ENCODE data around the gene PODN. TPM values are rescaled to one million over a fixed set of nuclear protein-coding genes. Genes with fewer than 3 reads are reported as not detected.
A peak's percentile ranks its signal among the peaks of the same experiment; 100 is the strongest.

PODN gene
- total RNA-seq, 1 experiment from 2014 or later: not detected

- POLR2A ChIA-PET: no interaction called here
- no peak for DNase-seq
- no peak for TF ChIP-seq CTCF (IDR thresholded peaks at IDR 0.05; ENCODE audit: insufficient read depth in 1 of 2, low read depth in 1 of 2, low read length in 1 of 2, severe bottlenecking in 1 of 2, unreplicated experiment in 1 of 2)
- no peaks in the 10 kb centered on the region for H3K27me3 Mint-ChIP-seq (ENCODE audit: insufficient read depth, unreplicated experiment)
- CTCF ChIA-PET: no interaction called here
- Histone ChIP-seq H3K36me3 (ENCODE audit: control insufficient read depth, insufficient read depth, low read length) (no peaks in the 10 kb centered on the region), H3K27me3 (replicated peaks; ENCODE audit: control insufficient read depth, insufficient read depth, low read length) (no peaks in the 10 kb centered on the region), H3K4me3 (ENCODE audit: low read depth, low read length) (no peak overlapping the region), H3K9me3 (0 out of 2 replicates have a peak, but pooled peaks cover 3% of the 10 kb centered on the region), H3K4me1 (peaks cover 40% of the 10 kb centered on the region)
- intact Hi-C loops (cut with micrococcal nuclease; ENCODE audit: unreplicated experiment): loop anchor here (1.0 kb wide), 1 partner anchor 9 kb away; no protein-coding TSS in a partner anchor
- no TSS peak for BruUV-seq (replicated peaks)
- no peaks in the 10 kb centered on the region for H3K9me3 Mint-ChIP-seq (ENCODE audit: unreplicated experiment)
- peaks cover 16% of the 10 kb centered on the region for H3K4me1 Mint-ChIP-seq (ENCODE audit: low read depth, unreplicated experiment)
- H3K27ac Mint-ChIP-seq (ENCODE audit: unreplicated experiment): no peak overlapping the region
- H3K4me3 Mint-ChIP-seq (ENCODE audit: unreplicated experiment): no peak overlapping the region
- H3K36me3 Mint-ChIP-seq (ENCODE audit: insufficient read depth, unreplicated experiment): no peaks in the 10 kb centered on the region
These were observed 54.3 kb downstream of the PODN start for GRCh38 chr1:53116307-53116810.

GRCh38 chr1:53116933-53117600 lies 55.1 kb downstream of the PODN start:
- CTCF ChIA-PET: no interaction called here

GRCh38 chr1:53117836-53118235 lies 55.8 kb downstream of the PODN start:
- Histone ChIP-seq H3K27me3 (replicated peaks; ENCODE audit: control insufficient read depth, insufficient read depth, low read length) (no peaks in the 10 kb centered on the region), H3K4me1 (peaks cover 45% of the 10 kb centered on the region), H3K4me3 (ENCODE audit: low read depth, low read length) (no peak overlapping the region), H3K9me3 (no peaks in the 10 kb centered on the region), H3K36me3 (ENCODE audit: control insufficient read depth, insufficient read depth, low read length) (no peaks in the 10 kb centered on the region)
- no TSS peak for BruUV-seq (replicated peaks)
- Mint-ChIP-seq H3K36me3 (ENCODE audit: insufficient read depth, unreplicated experiment) (no peaks in the 10 kb centered on the region), H3K9me3 (ENCODE audit: unreplicated experiment) (no peaks in the 10 kb centered on the region), H3K27me3 (ENCODE audit: insufficient read depth, unreplicated experiment) (no peaks in the 10 kb centered on the region), H3K4me3 (ENCODE audit: unreplicated experiment) (no peak overlapping the region), H3K4me1 (ENCODE audit: low read depth, unreplicated experiment) (peaks cover 14% of the 10 kb centered on the region), H3K27ac (ENCODE audit: unreplicated experiment) (no peak overlapping the region)
- ChIA-PET POLR2A (no interaction called here), CTCF (no interaction called here)
- DNase-seq: no peak
- no peak for TF ChIP-seq CTCF (IDR thresholded peaks at IDR 0.05; ENCODE audit: insufficient read depth in 1 of 2, low read depth in 1 of 2, low read length in 1 of 2, severe bottlenecking in 1 of 2, unreplicated experiment in 1 of 2)
- intact Hi-C loops (cut with micrococcal nuclease; ENCODE audit: unreplicated experiment): no loop called here

More at GRCh38 chr1:53116933-53117600, 55.1 kb downstream of the PODN start:
- no peak for TF ChIP-seq CTCF (IDR thresholded peaks at IDR 0.05; ENCODE audit: insufficient read depth in 1 of 2, low read depth in 1 of 2, low read length in 1 of 2, severe bottlenecking in 1 of 2, unreplicated experiment in 1 of 2)
- Mint-ChIP-seq H3K36me3 (ENCODE audit: insufficient read depth, unreplicated experiment) (no peaks in the 10 kb centered on the region), H3K27me3 (ENCODE audit: insufficient read depth, unreplicated experiment) (no peaks in the 10 kb centered on the region), H3K4me1 (ENCODE audit: low read depth, unreplicated experiment) (peaks cover 14% of the 10 kb centered on the region), H3K9me3 (ENCODE audit: unreplicated experiment) (no peaks in the 10 kb centered on the region), H3K4me3 (ENCODE audit: unreplicated experiment) (no peak overlapping the region), H3K27ac (ENCODE audit: unreplicated experiment) (peak overlapping the region; percentile 22)
- POLR2A ChIA-PET: no interaction called here
- intact Hi-C loops (cut with micrococcal nuclease; ENCODE audit: unreplicated experiment): loop anchor here (1.0 kb wide), 1 partner anchor 10 kb away; no protein-coding TSS in a partner anchor
- DNase-seq: no peak
- H3K36me3 ChIP-seq (ENCODE audit: control insufficient read depth, insufficient read depth, low read length): no peaks in the 10 kb centered on the region
- H3K9me3 ChIP-seq: 0 out of 2 replicates have a peak, but pooled peaks cover 3% of the 10 kb centered on the region
- BruUV-seq (replicated peaks): no TSS peak
- H3K27me3 ChIP-seq (replicated peaks; ENCODE audit: control insufficient read depth, insufficient read depth, low read length): no peaks in the 10 kb centered on the region
- peaks cover 42% of the 10 kb centered on the region for H3K4me1 ChIP-seq
- no peak overlapping the region for H3K4me3 ChIP-seq (ENCODE audit: low read depth, low read length)
